RCC 7860 (cell line): ENCODE results near the gene TLE4.
"Not testable (repeated sequence)": the region's sequence is repeated elsewhere in the genome, so short reads cannot be mapped to it uniquely, and the experiment has no call there.

Experiments
- DNase-seq: peaks from one replicate; pipeline ENCODE4 v3.0.0-alpha.2; 2015; ENCODE audit warnings: low spot score
- FAIRE-seq: peaks from 2 replicates; lab custom pipeline; 2012; peaks lifted over from hg19 to GRCh38; lab: Jason Lieb, UNC

The TLE4 gene

DNA sequence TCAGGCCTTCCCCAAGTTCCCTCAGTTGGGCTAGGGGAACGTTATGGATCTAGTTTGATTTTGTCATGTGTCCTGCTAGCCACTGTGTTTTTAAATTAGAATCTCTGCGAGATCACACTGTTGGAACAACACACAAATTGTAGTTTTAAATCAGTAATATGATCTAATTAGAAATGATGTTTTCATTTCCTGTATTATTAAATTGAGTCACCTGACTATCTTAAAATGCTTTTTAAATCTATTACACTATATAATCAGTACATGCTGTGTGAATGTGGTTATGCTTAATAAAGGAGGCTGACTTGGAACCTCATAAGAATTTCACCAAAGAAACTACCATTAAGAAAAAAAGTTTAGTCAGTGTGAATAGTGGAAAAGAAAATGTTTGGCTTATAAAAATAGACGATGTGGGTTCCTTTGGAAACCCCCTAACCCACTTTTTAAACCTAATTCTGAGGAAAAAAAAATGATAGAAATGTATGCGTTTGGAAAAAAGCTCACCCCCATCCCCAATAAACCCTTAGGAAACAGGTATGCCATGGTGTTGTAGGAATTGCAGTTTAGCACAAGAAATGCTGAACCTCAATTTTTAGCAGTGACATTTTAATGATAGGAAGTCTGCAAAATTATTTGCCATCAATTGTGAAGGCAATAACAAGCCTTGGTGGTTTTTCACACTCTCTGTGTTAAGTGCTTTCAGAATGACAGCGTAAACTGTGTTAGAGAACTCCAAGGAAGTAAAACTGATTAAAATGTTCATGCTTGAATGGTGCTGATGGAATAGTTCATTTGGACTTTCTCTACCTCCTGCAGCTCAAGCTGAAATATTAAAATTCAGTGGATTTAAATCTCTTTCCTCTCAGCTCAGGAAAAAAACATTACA, 59.0 kb downstream of the TLE4 start:
- DNase-seq: no peak
- no peak for FAIRE-seq

- FAIRE-seq: no peak
- DNase-seq: no peak
Observed at GRCh38 chr9:79632060-79632459, 60.3 kb downstream of the TLE4 start.

- DNase-seq: no peak
- no peak for FAIRE-seq
Observed at GRCh38 chr9:79632705-79633104, 60.9 kb downstream of the TLE4 start.

DNA sequence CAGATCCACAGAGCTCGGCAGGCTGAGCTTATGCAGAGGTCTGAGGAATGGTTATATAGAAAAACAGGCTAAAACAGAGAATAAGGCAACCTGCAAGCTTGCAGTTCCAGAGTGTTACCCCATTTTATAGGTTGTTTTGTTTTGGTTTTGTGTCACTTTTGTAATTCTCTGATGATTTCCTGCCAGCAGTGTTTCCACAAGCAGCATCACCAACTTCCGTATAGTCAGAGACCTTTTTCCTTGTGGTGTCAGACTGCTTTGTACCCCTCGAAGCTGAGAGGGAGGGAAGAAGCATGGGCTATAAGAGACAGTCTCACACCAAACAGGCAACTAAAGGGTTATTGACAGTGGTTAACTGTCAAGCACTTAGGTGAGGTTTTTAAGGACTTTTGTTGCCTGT, 61.8 kb downstream of the TLE4 start:
- FAIRE-seq (no peak), DNase-seq (no peak)

- FAIRE-seq (no peak), DNase-seq (no peak)
Observed at GRCh38 chr9:79637177-79637925, 65.6 kb downstream of the TLE4 start.

DNA sequence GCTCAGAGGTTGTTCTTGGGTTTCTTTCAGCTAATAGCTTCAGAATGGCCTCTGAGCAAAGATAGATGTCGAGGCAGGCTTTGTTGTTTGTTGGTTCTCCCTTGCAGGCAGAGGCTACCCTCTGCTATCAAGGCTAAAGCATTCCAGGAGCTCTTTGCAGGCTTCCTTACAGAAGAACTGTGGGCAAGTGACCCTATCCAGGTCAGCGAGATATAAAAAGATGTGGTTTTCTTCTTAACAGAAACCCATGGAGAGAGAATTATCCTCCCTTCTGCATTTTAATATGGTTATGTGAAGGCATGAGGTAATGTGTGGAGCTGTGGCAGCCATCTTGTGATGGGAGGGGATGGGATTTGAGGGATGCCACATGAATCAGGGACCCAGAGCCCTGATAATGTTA, 67.0 kb downstream of the TLE4 start:
- DNase-seq (no peak), FAIRE-seq (no peak)

- DNase-seq (no peak), FAIRE-seq (peak; percentile 56)
Observed at GRCh38 chr9:79639354-79639753, 67.6 kb downstream of the TLE4 start.

DNA sequence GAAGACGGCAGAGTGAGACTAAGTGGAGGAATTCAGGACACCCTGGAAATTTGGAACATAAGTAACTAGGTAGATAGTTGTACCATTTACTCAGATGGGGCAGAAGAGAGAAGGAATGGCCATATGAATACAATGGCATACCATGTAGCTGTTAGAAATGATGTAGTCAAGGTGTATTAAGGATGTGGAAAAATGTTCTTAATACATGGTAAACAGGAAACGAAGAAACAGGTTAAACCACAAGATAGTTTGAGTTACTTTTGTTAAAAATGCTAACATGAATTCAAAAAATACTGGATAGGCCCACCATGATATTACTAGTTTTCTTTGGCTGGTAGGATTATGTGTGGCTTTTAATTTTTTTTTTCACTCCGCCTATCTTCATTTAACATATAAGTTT, 68.3 kb downstream of the TLE4 start:
- not testable (repeated sequence) for FAIRE-seq, DNase-seq

DNA sequence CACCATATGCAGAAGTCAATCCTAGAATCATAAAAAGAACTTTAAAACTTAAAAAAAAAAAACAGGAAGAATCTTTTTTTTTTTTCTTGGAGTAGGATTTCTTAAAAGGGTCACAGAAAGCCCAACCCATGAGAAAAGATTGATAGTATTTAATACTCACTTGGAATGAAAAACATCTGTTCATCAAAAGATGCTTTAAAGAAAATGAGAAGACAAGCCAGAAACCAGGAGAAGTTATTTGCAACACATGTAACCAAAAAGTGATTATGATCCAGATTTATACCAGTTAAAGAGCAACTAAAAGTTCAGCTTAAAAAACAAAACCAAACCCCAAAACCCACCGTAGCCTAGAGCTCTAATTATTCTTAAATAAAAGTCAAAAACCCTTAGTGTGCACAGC, 69.3 kb downstream of the TLE4 start:
- DNase-seq (no peak), FAIRE-seq (no peak)

DNA sequence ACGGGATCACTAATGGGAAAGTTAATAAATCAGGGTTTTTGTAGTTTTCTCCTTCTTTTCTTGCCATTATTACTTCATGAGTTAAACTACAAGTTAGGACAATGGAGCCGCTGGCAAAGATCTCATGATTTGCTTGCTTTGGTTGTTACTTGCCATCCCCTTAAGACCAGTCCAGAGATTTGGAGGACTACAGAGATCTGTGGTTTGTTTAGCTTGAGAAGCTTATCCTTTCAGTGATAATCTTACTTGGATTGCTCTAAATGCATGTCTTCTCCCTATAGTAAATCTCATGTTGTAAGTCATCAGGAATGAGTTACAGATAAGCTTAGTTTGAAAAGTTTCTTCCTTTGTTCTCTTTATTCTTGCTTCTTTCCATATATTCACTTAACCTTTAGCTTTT, 70.9 kb downstream of the TLE4 start:
- FAIRE-seq (no peak), DNase-seq (no peak)

- DNase-seq (no peak), FAIRE-seq (no peak)
Observed at GRCh38 chr9:79644048-79644447, 72.3 kb downstream of the TLE4 start.

- no peak for DNase-seq
Observed at GRCh38 chr9:79644601-79645000, 72.8 kb downstream of the TLE4 start.

GRCh38 chr9:79645110-79645509, 73.3 kb downstream of the TLE4 start:
- FAIRE-seq (no peak), DNase-seq (no peak)

More at GRCh38 chr9:79644601-79645000, 72.8 kb downstream of the TLE4 start:
- FAIRE-seq: no peak

DNA sequence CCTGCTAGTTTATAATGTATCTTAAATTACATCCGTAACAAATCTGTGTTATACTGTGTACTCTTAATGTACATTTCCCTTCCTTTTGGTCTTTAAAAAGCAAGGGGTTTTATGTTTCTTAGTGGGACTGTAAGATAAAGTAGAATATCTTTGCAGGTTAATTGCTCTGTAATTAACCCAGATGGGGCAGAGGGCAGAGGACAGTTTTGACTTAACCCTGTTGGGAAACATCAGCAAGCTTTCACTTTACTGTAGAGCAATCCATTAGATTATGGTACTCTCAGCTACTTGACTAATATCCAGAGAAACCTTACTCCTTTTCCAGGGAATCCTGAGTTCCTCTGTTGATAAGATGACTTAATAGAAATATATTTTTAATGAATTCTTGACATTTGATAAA, 74.3 kb downstream of the TLE4 start:
- FAIRE-seq (no peak), DNase-seq (no peak)

DNA sequence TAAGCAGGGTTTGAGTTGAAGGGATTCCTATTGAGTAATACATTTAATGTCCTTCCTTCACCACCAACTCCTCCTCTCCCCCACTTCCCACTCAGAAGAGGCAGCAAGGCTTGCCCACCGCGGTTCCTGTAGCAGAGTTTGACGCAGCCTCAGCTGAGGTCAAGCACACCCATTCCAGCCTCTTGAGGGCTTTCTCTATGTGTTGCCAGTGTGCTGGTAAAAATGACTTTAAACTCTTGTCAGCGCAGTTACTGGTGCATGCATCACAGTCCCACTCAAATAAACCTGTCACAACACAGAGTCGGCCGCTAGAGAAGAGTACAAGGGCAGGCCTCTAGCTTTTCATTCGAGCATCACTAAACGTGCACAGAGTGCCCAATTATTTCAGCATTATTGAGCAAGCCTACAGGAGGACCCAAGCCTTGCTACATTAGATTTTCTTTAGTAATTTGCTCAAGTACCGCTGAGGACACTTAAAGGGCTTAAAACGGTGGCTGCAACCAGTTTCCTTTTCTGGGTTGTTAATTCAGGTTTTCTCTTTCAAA, 79.6 kb downstream of the TLE4 start:
- DNase-seq (no peak), FAIRE-seq (no peak)

DNA sequence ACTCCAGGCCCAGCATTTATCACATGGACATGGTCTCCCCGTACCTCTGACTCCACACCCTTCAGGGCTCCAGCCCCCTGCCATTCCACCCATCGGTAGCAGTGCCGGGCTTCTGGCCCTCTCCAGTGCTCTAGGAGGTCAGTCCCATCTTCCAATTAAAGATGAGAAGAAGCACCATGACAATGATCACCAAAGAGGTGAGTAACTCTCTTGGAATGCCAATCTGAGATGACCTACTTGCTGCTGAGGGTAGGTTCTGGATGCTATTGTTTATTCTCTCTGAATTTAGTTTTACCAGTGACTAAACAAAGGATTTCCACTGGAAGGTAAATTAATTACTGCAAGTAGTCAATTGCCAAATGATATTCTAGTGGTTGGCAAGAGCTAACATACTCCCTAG, 80.8 kb downstream of the TLE4 start:
- DNase-seq (peak; percentile 31), FAIRE-seq (no peak)

DNA sequence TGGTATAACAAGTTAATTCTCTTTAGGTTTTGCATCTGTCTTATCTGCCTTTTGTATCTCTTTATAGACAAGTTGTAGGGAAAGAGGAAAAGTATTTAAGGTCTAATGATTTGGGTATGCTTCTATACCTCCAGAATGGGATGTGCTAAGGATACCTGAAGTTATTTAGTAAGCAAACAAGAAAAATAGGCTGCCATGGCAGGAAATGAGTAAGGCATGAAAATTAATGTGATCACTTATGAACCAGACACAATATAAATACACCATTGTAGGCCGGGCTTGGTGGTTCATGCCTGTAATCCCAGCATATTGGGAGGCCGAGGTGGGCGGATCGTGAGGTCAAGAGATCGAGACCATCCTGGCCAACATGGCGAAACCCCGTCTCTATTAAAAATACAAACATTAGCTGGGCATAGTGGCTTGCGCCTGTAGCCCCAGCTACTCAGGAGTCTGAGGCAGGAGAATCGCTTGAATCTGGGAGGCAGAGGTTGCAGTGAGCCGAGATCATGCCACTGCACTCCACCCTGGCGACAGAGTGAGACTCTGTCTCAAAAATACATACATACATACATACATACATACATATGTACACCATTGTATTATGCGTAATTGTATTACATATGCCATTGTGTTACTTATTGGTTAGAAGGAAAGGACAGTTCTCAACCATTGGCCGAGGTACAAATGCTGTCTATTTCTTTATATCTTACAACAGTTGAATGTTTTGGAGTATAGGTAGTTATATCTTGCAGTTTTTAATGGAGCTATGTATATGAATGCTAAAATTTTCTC, 83.0 kb downstream of the TLE4 start:
- FAIRE-seq, DNase-seq: not testable (repeated sequence)

DNA sequence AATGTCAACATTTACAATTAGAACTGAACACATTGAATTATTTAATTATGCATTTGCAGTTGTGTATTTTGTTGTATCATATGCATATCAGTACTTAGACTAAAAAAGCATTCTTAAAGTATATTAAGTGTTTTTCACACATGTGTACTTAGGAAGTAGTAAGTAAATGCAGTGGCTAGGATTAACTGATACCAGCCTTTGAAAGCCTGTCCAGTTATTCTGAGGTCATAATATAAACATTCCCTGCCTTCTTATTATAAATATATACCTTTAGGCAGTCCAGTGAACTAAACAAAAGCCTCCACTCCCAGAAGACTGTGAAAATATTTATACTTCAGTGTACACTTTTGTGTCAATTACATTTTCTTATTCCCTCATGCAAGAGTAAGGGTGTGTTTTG, 83.8 kb downstream of the TLE4 start:
- DNase-seq (no peak), FAIRE-seq (no peak)

- FAIRE-seq: no peak
- no peak for DNase-seq
Observed at GRCh38 chr9:79656169-79656568, 84.4 kb downstream of the TLE4 start.

GRCh38 chr9:79657891-79658290, 86.1 kb downstream of the TLE4 start:
- FAIRE-seq: no peak
- no peak for DNase-seq

DNA sequence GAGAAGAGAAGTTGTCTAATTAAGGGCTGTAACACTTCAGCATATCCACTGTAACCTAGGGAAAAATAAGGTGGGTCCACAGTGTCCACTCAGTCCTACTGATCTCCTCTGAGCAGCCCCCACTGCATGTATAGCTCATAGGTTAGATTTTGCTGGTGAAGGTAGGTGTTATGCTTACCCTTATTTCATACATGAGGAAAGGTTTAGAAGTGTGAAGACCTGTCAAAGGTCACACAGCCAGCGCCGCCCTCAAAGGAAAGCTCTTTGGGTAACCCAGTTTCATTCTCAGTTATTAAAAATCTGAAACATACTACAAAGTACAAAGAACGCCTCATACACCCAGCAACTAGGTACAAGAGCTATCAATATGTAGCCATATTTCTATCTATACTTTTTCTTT, 87.2 kb downstream of the TLE4 start:
- FAIRE-seq: no peak
- no peak for DNase-seq
